ENCODE results near the gene PAGR1.

GRCh38 chr16:29820271-29820701 is 4.3 kb downstream of the PAGR1 start, which contains the start of gene MVP:
- TF ChIP-seq CTCF (IDR thresholded peaks at IDR 0.05), result no peak
- no peak for TF ChIP-seq ZFX (IDR thresholded peaks at IDR 0.05; ENCODE audit: borderline replicate concordance)

Measured in 22Rv1 (cell line).